CD4-positive, alpha-beta T cell treated with Interleukin-17A for 1 hour (primary cell): Measurements from ENCODE around the gene MDN1.
"Not testable (repeated sequence)": the region's sequence is repeated elsewhere in the genome, so short reads cannot be mapped to it uniquely, and the experiment has no call there.

ENCODE experiments used
- DNase-seq: peaks from one replicate; pipeline ENCODE4 v3.0.0-alpha.2; 2020

Gene MDN1

DNA sequence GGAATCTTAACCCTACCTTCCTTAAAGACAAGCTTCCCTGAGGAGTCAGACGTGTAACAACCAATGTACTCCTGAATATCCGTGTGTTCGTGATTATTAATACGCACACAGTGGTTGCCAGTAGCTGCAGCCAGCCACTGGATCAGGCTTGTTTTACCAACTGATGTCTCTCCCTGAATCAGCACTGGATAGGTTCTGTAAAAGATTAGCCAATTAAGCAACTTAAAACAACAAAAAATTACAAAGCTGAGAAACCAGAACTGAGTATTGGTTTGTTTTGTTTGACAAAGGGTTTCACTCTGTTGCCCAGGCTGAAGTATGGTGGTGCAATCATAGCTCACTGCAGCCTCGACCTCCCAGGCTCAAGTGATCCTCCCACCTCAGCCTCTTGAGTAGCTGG lies 69.3 kb downstream of the MDN1 start:
- no peak for DNase-seq

DNA sequence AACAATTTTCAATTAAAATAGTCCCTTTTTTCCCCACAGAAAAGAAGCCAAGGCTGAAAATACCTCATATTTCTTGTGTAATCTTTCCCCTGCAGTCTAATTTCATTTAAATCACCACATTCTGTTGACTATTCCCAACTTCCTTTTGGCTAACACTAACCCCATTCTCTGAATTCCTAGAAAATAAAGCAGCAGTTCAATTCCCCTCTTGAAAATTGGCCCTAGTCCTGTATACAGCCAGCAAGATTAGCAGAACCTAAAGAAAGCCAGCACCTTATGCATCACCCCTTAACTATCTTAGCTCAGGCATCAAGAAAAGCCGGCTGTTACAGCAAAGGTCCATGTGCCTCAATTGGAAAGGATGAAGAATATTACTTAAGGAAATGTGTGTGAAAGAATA lies 69.7 kb downstream of the MDN1 start:
- no peak for DNase-seq

DNA sequence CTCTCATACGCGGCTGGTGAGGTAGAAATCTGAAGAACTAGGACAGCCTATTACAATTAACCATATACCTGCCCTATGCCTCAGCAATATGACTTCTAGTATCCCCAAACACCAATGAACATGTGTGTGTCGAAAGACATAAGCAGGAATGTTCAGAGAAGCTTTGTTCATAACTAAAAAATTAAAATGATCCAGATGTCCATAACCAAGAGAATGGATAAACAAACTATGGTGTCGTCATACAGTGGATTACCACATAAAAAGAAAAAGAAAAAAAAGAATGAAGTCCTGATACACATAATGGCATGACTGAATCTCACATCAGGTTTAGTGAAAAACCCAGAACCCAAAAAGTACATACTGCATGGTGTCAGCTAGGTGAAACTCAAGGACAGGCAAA lies 73.9 kb downstream of the MDN1 start:
- no peak for DNase-seq

DNA sequence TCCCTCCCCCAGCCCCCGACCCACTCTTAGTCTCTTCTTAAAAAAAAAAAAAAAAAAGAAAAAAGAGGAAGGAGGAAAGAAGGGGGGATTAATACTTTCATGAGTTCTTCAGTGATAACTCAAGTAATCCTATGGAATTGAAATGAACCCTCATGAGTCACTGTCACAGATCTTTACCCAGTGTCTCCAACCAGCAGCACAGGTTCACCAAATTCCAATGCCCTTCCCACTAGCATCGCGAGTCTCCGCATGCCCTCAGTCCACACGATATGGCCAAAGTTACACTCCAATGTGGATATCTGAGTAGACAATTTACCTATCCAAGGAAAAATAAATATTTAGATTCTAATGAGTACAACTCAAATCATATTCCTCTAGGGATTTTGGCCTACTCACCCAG lies 74.5 kb downstream of the MDN1 start:
- no peak for DNase-seq

DNA sequence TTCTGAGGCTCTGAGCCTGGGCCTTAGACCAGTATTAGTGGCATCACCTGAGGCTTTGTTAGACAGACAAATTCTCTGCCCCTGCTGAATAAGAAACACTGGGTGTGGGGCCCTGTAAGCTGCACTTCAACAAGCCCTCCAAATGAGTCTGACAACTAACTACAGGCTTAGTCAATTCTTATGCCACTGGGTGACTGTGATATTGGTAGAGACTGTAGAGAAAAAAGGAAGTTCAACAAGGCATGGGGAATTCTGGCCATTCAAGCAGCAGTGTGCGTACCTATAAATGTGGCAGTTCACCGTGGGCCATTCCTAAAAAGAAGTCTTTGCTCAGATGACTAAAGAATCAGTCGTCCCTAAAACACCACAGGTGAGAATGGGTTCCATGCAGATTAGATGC lies 82.7 kb downstream of the MDN1 start:
- no peak for DNase-seq

DNA sequence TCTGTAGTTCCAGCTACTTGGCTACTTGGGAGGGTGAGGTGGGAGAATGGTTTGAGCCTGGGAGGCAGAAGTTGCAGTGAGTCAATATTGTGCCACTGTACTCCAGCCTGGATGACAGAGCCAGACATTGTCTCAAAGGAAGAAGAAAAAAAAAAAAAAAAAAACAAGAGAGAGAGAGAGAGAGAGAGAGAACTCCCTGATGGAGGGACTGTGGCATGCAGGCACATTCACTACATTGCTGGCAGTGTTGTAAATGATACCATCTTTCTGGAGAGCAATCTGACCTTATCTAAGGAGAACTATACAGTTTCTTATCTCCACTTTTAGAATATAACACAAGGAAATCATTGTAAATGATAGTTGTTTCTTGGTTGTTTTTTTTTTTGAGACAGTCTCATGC lies 85.1 kb downstream of the MDN1 start:
- DNase-seq = no peak

DNA sequence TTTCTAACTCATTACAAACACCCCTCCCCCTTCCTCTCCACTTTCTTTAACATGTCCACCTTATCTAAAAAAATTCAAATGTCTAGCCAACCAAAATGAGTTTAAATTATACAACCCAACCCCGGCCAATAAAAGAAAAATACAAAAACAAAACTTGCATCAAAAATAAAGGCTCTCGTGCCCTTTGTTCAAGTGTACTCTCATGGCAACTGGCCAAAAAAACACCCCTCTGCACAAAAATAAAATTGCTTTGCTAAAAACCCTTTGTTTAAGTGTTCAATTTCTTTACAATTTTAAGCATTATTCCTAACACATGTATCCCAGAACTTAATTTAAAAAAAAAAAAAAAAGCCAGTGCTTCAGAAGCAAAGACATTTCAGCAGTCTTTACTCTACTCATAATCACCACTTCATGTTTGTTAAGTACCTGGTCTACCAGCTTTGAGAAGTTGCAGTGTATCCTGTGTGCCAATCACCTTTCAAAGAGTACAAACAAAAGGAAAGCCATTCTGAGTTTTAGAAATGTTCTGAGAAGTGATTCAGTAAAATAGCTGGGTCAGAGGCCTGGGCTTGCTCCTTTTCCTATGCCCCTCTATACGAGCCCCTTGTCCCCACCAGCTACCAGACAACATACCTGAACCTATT lies 87.5 kb downstream of the MDN1 start:
- DNase-seq = no peak

DNA sequence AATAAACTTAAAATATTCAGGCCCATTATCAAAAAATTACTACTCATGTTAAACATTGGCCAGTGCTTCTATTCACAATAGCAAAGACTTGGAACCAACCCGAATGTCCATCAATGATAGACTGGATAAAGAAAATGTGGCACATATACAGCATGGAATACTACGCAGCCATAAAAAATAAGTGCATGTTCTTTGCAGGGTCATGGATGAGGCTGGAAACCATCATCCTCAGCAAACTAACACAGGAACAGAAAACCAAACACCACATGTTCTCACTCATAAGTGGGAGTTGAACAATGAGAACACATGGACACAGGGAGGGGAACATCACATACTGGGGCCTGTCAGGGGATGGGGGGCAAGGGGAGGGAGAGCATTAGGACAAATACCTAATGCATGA lies 88.3 kb downstream of the MDN1 start:
- DNase-seq = not testable (repeated sequence)

DNA sequence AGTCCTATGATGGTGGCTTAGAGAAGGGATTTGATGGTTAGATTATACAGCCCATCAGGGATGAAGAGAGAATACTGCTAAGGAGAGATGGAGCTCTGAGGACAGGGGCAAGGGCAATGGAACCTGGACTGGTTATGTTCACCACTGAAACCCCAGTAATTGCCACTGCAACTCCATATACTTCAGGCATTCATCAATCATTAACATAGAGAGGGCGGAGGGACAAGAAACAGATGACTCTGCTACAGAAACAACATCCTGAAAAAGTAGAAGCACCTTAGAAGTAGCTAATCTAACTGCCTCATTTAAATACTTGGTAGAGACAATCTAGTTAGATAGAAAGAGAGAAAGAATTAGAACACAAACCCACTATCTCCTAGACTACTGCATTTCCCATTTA lies 89.8 kb downstream of the MDN1 start:
- DNase-seq = no peak

DNA sequence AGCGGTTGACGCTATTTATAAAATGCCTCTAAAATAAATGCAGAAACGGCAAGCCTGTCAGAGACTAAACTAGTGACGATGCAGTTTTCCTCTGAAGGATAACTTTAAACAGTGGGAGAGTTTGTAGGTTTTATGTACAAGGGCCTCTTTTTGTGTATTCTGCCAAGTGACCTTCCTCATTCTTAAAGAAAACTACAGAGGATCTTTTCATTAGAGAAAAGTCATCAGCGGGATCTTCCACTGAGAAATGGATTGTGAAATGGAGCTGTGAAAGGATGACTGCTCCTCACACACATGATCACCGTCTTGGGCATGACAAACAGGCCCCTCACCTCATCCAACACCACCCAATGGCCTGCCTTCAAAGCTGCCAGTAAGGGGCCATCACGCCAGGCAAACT lies 92.1 kb downstream of the MDN1 start:
- no peak for DNase-seq

DNA sequence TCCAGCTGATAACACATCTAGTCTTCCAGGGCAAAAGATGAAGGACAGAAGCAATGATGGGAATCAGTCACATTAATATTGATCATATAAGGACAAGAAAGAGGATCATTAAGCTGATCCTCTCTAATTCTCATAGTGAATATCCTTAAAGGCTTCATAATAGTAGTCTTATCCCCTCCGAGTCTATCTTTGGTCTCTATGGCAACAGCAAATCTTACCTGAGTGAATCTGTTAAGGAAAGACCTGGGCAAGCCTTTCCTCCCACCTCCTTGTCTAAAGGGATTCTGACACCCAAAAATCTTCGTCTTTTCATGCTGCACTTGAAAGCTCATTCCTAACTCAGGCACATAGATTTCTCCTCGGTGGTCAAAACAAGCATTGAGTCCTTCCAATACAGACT lies 94.6 kb downstream of the MDN1 start:
- no peak for DNase-seq

DNA sequence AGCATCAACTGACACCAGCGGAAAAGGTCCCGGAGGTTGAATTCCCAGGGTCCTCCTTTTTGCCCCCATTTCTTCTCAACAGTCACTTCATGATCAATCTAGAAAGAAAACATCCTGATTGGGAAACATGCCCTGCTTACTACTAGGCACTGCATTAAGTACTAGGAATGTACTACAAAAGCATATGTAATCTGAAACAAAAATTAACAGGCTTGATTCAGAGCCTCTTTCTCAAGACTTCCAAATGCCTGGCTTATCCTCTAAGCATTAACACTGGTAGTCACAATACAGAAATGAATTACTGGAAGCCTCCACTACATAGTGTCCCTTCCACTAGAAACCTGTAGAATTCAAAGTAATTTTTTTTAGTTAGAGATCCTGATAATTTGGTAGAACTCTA lies 96.5 kb downstream of the MDN1 start:
- DNase-seq = no peak

DNA sequence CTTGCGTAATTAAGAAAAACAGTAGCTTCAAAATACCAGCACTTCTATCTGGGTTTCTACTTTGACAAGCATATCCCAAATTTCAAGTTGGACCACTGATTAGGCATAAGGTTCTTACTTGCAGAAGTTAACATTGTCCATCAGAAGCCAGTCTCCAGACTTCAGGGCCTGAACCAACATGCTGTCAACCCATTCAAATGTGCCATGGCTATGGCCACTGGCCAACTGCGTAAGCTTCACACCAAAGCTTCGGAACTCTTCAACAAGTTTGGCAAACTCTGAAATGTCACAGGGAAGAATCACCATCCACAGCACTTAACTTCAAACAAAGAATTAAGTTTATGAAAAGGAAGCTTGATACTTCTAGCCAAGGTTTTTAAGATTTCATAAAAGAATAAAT lies 103.1 kb downstream of the MDN1 start:
- DNase-seq = no peak

DNA sequence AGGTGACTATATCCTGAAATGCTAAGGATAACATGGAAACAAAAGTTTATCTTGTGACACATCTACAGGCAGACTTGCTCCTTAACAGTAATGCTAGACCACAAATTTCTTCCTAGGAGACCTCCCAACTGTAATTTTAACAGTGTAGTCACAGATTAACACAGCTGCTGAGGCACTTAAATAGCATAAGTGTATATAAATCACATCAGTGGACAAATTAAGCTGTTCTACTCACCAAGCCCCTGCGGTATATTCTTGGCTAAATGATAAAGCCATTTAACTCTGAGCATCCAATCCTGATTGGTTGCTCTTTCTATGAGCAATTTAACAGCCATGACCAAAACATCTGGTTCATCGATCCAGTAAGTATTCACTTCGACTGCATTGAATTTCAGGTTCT lies 107.8 kb downstream of the MDN1 start:
- DNase-seq = no peak

DNA sequence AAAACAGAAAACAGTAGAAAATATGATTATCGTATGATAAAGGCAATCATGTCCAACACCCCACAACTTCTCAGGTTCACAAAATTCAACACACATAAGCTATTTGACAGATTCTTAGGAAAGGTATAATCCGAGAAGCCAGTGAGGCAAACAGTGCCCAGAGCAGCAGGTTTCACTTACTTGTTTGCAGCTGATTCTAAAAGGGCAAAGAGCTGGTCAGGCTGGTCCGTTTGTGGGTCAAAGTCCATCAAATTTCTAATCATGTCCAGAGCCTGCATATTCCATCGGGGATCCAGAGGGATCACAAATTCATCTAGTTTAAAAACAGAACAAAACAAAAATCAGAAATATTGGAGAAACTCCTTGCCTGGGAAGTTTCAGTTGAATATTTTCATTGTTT lies 111.3 kb downstream of the MDN1 start:
- no peak for DNase-seq

DNA sequence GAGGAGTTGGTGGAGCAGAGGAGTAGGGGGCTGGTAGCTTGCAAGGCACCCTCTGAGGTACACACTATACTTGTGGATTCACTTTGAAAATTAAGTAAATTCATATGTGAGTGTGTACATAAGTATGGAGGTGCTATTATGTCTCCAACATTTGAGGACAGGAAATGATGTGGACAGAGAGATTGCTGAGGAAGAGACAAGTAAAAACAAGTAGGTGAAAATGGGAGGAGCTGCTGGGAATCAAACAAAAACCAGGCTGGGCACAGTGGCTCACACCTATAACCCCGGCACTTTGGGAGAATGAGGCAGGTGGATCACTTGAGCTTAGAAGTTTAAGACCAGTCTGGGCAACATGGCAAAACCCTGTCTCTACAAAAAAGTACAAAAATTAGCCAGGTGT lies 111.8 kb downstream of the MDN1 start:
- no peak for DNase-seq

DNA sequence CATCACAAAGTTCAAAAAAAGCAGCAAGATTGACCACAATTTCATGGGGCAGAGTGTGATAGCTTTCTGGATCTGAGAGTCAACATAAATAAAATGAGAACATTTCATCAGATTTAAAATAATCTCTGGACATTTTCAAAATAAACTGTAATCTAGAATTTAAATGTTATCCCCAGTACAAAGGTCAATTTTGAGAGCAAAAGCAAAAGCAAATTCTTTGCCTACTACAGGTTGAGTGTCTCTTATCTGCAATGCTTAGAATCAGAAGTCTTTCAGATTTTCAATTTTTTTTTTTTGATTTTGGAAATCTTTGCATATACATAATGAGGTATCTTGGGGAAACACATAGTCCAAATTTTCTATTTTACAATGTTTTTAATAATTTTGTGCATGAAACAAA lies 113.5 kb downstream of the MDN1 start:
- no peak for DNase-seq

DNA sequence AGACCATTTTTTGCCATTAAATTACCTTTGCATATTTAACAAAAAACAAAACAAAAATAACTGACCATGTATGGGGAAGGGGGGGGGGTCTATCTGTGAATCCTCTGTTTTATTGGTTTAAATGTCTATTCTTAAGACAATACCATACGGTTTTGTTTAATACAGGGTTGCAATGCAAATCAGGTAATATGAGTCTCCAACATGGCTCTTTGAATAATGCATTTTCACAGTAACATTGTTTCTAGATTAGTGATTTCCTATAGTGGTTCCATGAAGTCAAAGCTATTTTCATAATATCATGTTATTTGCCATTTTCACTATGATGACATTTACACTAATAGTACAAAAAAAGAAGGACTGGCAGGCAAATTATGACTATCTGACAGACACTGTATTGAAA lies 116.3 kb downstream of the MDN1 start:
- no peak for DNase-seq

DNA sequence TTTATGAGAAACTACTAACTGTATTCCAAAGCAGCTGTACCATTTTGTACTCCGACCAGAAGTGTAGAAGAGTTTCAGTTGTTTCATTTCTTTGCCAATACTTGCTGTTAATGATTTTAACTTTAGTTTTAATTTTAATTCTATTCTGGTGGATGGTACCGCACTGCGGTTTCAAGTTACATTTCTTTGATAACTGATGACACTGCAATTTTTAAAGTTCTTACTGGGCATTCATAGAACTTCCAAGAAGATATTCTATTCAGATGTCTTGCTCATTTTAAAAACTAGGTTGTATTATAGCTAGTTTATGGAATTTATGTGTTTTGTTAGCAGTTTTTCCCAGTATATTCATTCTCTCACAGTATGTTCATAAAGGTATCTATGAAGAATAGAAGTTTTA lies 117.2 kb downstream of the MDN1 start:
- DNase-seq = no peak

DNA sequence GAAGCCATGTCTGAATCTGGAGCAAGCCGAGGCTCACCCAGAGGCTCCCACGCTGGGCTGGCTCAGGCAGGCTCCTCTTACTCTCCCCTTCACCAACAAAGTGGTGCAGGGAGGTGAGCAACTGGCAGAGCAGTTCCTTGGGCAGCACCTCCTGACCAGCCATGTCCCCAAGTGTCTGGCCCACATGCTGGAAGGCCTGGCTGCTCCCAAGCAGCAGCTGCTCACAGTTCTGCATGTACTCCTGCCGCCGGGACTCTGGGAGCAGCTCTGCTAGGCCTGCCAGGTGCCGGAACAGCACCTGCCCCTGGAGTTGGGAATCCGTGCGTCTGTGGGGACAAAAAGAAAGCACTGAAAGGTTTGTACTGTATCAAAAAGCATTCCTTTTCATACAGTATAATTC lies 123.9 kb downstream of the MDN1 start:
- no peak for DNase-seq

DNA sequence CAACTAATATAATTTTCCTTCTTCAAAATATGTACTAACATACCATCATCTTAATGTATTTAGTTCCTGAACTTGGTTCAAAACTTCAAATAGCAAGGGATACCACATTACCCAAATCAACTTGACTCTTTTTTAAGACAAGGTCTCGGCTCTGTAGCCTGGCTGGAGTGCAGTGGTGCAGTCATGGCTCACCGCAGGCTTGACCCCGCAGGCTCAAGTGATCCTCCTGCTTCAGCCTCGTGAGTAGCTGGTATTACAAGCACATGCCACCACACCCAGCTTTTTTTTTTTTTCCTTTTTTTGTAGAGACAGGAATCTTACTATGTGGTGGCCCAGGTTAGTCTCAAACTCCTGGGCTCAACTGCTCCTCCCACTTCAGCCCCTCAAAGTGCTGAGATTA lies 125.2 kb downstream of the MDN1 start:
- DNase-seq = no peak

DNA sequence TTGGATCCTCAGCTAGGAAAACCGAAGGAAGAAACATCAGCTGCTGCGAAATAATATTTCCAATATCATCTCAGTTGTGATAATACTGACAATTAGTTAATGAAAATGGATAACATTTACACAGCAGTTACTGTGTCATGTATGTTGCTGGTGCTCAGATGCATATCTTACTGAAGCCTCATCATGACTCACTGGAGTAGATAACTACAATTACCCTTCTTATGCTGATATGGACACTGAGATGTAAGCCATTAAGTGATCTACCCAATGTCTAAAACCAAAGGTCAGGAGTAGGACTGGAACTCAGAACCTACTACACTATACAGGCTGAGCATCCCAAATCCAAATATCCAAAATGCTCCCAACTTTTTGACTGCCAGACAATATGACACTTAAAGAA lies 126.4 kb downstream of the MDN1 start:
- no peak for DNase-seq

DNA sequence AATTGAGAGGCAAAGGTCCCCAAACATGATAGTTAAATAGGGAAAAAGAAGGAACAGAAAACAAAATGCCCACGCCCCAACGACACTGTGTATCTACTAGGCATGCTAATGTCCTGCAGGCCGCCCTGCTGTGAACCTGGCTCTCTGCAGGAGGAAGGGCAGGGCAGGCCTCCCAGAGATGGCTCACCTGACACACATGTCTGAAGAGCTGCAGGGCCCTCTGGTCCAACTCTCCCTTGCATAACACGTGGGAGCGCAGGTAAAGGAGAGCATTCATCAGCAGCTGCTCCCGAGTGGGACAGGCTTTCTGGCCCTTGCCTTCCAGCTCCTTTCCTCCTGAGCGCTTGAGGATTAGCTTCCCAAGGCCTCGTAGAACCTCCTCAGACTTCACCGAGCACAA lies 127.3 kb downstream of the MDN1 start:
- DNase-seq = no peak

DNA sequence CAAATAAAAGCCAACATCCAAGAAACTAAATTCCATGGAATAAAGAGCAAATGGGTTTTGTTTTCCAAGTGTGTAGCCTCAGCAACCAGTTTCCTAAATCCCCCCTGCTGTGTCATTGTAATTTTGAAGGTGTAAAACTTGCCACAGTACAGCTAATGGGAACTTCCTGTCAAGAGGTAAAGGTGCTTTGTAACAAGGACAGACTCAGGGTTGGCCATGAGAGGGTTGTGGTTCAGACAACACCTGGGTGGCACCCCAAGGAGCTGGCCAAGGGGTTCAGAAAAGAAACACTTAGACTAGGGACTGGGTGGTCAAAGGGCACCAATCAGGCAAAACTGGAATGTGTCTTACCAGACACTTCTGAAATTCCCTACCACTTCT lies 128.7 kb downstream of the MDN1 start:
- no peak for DNase-seq

DNA sequence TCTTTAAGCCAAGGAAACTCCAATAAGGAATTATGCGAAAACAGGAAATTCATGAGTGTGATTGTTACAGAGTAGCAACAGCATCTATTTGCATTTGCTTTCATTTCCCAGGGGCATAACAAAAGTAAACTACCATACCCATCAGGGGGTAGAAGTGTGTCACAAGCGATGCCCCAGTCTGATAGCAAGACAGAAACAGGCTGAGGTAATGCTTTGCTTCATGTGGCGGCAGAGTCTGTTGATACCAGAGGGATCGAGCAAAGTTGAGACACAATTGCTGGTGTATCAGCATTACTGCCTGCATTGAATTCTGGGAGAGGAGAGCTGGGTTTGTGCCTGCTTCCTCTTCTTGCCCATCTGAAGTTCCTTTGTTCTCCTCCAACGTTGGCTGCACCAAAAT lies 129.9 kb downstream of the MDN1 start:
- no peak for DNase-seq

DNA sequence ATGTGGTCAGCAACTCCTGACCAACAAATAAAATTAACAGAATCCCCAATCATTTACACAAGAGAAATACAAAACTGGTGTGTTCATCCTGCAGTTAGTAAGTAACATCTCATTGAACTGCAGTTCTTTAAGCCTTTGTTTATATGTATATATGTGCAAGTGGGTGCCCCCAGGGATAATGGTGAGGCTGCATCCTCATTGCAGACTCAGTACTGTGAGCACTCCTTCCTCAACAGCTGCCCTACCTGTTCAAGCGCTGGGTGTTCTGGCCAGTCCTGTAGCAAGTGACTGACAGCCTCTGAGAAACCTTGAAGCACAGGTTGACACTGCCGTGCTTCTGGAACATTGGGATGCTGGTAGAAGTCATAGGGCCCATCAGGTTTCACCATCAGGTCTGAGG lies 131.3 kb downstream of the MDN1 start:
- no peak for DNase-seq
